HG03066 (cell line): ENCODE data around the gene ARMC7.
"Not testable (repeated sequence)": the region's sequence is repeated elsewhere in the genome, so short reads cannot be mapped to it uniquely, and the experiment has no call there.

Experiments
- ATAC-seq: cut with Tn5 transposase; IDR thresholded peaks from one replicate; pipeline ENCODE4 v1.9.1; 2021; ENCODE audit warnings: low read depth; ENCODE audit not compliant: unreplicated experiment

ARMC7 gene

GRCh38 chr17:75109407-75110233 lies at the start of gene ARMC7:
TSS of gene ARMC7 (plus strand) at chr17:75109969. CDS start at chr17:75110289, 320 bp downstream.
- peak; percentile 52 for ATAC-seq

- ATAC-seq: no peak
Observed at GRCh38 chr17:75060434-75061054, 49.2 kb upstream of the ARMC7 start.

GRCh38 chr17:75061055-75061438 lies 48.7 kb upstream of the ARMC7 start:
- no peak for ATAC-seq

- ATAC-seq: no peak
Observed at GRCh38 chr17:75061618-75062017, 48.2 kb upstream of the ARMC7 start.

GRCh38 chr17:75063201-75063600 lies 46.6 kb upstream of the ARMC7 start:
- no peak for ATAC-seq

GRCh38 chr17:75063626-75064025 lies 46.1 kb upstream of the ARMC7 start:
- no peak for ATAC-seq

- no peak for ATAC-seq
Observed at GRCh38 chr17:75064040-75064439, 45.7 kb upstream of the ARMC7 start.

- no peak for ATAC-seq
Observed at GRCh38 chr17:75064460-75064859, 45.3 kb upstream of the ARMC7 start.

- ATAC-seq: no peak
Observed at GRCh38 chr17:75064867-75065561, 44.8 kb upstream of the ARMC7 start.

- no peak for ATAC-seq
Observed at GRCh38 chr17:75065562-75066151, 44.1 kb upstream of the ARMC7 start.

GRCh38 chr17:75067856-75068255 lies 41.9 kb upstream of the ARMC7 start:
- no peak for ATAC-seq

- ATAC-seq: no peak
Observed at GRCh38 chr17:75068750-75069149, 41.0 kb upstream of the ARMC7 start.

GRCh38 chr17:75069783-75070182 lies 40.0 kb upstream of the ARMC7 start:
- no peak for ATAC-seq

GRCh38 chr17:75071478-75072271 lies 38.1 kb upstream of the ARMC7 start:
- not testable (repeated sequence) for ATAC-seq

GRCh38 chr17:75072909-75073308 lies 36.9 kb upstream of the ARMC7 start:
- ATAC-seq: not testable (repeated sequence)

- ATAC-seq: no peak
Observed at GRCh38 chr17:75073618-75074047, 36.1 kb upstream of the ARMC7 start.

GRCh38 chr17:75074532-75074931 lies 35.2 kb upstream of the ARMC7 start:
- no peak for ATAC-seq

- no peak for ATAC-seq
Observed at GRCh38 chr17:75075597-75076336, 34.0 kb upstream of the ARMC7 start.

GRCh38 chr17:75077072-75077495 lies 32.7 kb upstream of the ARMC7 start:
- no peak for ATAC-seq
